GM18520 (cell line): Measurements from ENCODE around the gene SGO2.
"Not testable (repeated sequence)": the region's sequence is repeated elsewhere in the genome, so short reads cannot be mapped to it uniquely, and the experiment has no call there.

Source experiments
- ATAC-seq: cut with Tn5 transposase; IDR thresholded peaks from one replicate; pipeline ENCODE4 v1.9.1; 2021; ENCODE audit not compliant: unreplicated experiment

SGO2 gene

GRCh38 chr2:200523604-200524003 is 2.4 kb upstream of the SGO2 start:
- ATAC-seq = no peak

- ATAC-seq = no peak
Observed at GRCh38 chr2:200525066-200525465, 941 bp upstream of the SGO2 start.

- ATAC-seq = no peak
Observed at GRCh38 chr2:200525551-200525881, 491 bp upstream of the SGO2 start.

- ATAC-seq = no peak
Observed at GRCh38 chr2:200528228-200528627, 2.2 kb downstream of the SGO2 start.

- no peak for ATAC-seq
Observed at GRCh38 chr2:200533754-200534153, 7.7 kb downstream of the SGO2 start.

GRCh38 chr2:200534572-200534971 is 8.6 kb downstream of the SGO2 start:
- ATAC-seq = no peak

GRCh38 chr2:200538139-200538538 is 12.1 kb downstream of the SGO2 start:
- no peak for ATAC-seq

GRCh38 chr2:200540793-200541192 is 14.8 kb downstream of the SGO2 start:
- no peak for ATAC-seq

GRCh38 chr2:200566596-200566995 is 40.6 kb downstream of the SGO2 start:
- not testable (repeated sequence) for ATAC-seq

GRCh38 chr2:200567932-200568331 is 41.9 kb downstream of the SGO2 start:
- ATAC-seq = no peak

- no peak for ATAC-seq
Observed at GRCh38 chr2:200575957-200576356, 50.0 kb downstream of the SGO2 start.

GRCh38 chr2:200577027-200577426 is 51.0 kb downstream of the SGO2 start:
- ATAC-seq = no peak

- no peak for ATAC-seq
Observed at GRCh38 chr2:200578778-200579177, 52.8 kb downstream of the SGO2 start.

- ATAC-seq = no peak
Observed at GRCh38 chr2:200584639-200585038, 58.6 kb downstream of the SGO2 start.

- ATAC-seq = no peak
Observed at GRCh38 chr2:200585340-200585729, 59.3 kb downstream of the SGO2 start.

- no peak for ATAC-seq
Observed at GRCh38 chr2:200585730-200586643, 60.0 kb downstream of the SGO2 start, which contains the start of gene AOX1. TSS of gene AOX1 (plus strand) at chr2:200586014. CDS start at chr2:200586109, 95 bp downstream.

- ATAC-seq = no peak
Observed at GRCh38 chr2:200586644-200586975, 60.6 kb downstream of the SGO2 start.

GRCh38 chr2:200587007-200587616 is 61.1 kb downstream of the SGO2 start:
- no peak for ATAC-seq

GRCh38 chr2:200588076-200588678 is 62.2 kb downstream of the SGO2 start:
- ATAC-seq = no peak

- ATAC-seq = no peak
Observed at GRCh38 chr2:200590090-200590489, 64.1 kb downstream of the SGO2 start.

GRCh38 chr2:200591308-200591707 is 65.3 kb downstream of the SGO2 start:
- ATAC-seq = no peak

GRCh38 chr2:200592406-200593075 is 66.5 kb downstream of the SGO2 start:
- ATAC-seq = no peak
